NCI-H226 (cell line): Measurements from ENCODE around the gene SNCAIP.

Source experiments
- DNase-seq: peaks from one replicate; pipeline ENCODE4 v3.0.0-alpha.2; 2015

SNCAIP gene

DNA sequence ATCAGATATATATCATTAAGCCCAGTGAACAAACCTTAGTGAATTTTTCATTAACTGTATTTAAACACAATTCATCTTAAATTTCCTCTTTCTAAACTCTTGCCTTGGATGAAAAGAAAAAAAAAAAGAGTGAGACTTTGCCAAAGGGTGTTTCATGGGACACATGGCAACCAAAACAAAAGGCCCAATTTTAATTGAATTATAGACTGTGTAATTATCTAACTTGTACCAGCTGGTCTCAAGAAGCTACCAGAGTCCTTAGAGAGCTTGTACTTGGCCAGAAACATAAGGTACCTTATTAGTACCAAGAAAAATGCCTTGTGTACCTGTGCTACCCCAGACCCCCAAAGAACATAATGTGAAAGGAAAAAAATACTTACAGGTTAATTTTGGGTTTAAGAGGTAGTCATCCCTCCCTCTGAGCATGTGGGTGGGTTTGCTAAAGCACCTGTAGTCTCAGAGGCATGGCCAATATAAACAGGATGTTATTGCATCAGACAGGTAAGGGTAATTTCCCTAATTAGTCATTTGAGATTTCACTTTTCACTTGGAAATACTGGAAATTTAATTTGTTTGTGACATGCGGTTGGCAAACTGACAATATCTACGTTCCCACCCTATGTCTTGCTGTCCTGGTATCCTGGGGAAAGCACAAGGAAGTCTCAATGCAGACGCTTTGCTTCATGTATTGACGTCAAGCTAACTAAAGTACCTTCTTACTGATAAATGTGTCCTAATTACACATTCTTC, 90.1 kb downstream of the SNCAIP start:
- no peak for DNase-seq

DNA sequence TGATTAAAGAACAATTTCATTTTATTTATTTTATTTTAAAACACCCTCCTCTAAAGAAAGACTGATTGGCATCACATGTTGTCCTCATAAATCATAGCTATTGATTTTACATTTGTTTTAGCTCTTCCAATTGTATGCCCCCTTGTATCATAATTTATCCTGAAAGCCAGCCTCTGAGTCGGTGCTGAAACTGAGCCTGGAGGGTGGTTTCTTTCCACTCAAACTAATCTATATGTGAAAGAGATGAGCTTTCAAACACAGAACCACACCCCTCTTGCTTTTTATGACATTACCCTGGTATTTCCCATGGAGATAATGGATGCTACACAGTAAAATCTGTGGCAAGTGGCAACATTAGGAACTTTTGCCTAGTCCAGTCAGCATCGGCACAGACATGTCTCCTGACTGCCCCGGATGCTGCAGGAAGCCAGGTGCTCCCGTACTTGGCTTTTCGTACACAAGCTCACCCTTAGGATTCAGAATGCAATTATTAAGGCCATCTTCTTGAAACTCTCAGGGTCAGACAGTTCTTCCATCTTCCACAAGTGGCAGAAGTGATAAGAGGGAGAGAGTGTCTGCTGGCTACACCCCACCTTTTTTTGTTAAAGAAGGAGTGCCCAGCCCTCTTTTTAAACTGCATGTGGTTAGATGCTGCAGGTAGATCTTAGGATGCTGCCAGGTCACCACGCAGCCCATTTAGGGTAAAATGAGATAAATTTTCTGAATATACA, 91.1 kb downstream of the SNCAIP start:
- DNase-seq, result no peak

DNA sequence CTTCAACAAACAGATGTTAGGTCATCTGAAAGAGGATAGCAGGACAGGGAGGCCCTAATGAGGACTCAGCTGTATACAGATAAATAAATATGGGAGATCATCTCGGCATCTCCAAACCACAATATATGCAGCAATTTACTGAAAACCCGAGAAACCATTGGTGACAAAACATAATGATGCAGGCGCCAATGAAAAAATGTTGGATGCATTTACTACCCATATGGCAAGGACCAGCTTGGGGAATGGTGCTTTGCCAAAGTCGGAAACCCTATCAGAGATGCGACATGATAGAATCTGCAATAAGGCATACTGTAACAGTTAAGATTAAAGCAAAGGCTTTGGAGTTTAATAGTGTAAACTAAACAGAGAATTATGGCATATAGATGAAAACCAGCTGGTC, 92.0 kb downstream of the SNCAIP start:
- DNase-seq, result no peak

DNA sequence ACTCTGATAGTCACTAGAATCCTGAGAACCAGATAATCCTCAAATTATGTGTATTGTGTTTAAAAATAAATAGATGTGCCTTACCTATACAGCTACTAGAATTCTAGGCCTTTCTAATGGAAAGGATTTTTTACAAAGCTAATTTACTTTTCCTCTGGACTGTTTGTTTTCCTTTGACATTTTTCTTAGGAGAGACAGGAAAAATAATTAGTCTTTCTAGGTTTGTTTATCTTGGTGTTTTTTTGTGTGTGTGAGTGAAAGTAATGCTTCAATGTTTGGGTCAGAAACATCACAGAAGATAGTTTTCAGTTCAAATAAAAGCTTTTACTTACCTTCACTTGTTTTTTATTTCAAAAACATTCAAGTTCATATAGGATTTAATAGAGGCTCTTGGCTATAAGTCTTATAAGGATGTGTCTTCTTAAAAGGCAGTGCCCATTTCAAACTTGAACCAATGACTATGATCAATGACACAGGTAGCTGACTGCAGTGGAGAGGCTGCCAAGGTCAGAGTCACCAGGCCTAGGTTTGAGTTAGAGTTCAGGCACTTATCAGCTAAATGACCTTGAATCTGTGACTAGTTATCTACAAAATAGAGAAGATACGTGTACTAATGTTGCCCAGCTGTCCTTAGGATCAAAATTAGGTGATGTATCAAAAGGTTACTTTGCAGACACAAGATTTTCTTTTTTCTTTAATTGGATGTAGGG, 92.8 kb downstream of the SNCAIP start:
- no peak for DNase-seq

DNA sequence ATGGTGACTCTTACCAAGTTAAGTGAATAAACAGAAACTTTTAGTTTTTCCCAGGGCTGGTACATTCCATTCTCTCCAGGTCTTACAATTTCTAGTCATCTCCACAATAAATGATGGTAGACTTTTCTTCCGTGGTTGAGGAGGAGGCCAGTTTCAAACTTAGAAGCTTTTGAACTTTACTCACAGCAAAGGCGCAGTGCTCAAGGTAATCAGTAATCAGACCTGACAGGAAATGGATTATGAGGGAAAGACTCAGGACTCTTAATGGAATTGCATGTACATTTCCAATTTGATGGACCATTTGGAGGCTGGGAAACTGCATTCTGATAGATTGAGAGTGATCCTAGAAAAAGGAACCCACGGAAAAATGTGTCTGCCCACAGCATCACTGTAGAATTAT, 93.7 kb downstream of the SNCAIP start:
- DNase-seq, result no peak

DNA sequence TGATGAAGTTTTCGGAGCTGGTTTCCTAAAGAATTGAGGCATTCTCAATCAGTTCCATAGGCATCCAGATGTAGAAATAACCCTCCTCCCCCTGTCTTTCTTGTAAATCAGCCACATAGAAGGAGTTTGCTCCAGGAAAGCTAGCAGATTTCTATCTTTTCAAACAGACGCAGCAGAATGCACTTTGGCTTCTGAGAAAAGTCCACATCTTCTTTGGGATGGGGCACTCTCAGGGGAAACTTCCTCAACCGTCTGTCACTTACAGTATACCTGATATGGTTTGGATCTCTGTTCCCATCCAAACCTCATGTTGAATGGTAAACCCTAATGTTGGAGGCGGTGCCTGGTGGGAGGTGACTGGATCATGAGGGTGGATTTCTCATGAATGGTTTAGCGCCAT, 94.1 kb downstream of the SNCAIP start:
- no peak for DNase-seq

DNA sequence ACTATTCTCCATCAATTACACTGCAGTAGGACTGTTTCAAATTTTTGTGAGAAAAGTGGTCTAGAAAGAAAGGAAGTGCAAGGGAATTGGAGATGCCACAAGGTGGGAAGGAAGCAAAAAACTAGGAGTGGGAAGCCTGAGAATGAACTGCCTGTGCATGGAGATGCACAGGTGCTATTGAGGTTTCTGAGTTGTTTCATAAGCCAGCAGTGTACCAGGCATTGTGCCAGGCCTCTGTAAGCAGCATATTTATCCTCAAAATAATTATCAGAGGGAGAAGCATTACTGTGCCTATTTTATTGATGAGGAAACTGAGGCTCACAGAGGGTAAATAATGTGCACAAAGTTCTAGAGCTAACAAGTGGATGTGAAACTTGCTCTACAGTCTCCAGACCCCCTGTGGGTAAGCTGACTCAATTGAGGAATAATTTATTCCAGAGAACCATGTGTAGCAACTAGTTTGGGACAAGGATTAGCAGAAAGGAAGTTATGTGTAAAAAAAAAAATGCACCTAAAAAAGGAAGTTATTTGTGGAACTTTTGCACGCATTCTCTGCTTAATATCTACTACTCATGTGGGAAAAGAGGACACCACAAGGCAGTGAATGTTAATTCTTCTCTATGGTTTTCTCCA, 96.7 kb downstream of the SNCAIP start:
- no peak for DNase-seq

DNA sequence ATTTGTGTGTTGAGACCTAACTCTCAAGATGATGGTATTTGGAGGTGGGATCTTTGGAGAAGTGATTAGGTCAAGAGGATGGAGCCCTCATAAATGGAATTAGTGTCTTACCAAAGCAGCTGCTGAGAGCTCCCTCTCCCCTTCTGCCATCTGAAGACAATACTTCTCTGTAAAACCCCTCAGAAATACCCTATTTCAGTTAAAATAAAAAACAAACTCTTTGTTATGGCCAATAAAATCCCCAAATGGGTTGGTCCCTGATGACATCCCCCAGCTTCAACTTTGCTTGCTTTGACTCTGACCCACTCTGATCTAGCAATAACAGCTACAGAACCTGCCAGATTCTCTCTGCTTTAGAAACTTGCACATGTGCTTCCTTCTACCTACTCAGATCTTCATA, 100.9 kb downstream of the SNCAIP start:
- DNase-seq, result no peak

DNA sequence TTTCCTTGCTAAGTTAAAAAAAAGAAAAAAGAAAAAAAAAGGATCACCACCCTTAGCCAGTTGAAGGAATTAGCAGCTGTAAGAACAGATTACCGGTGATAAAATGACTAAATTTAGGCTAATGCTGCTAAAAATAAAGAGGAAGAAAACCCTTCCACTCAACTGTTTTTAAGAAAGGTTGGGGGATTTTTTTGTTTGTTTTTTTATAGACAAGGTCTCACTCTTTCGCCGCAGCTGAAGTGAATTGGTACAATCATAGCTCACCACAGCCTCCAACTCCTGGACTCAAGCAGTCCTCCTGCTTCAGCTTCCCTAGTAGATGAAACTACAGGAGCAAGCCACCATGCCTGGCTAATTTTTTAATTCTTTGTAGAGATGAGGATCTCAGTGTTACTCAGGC, 101.7 kb downstream of the SNCAIP start:
- DNase-seq, result no peak

DNA sequence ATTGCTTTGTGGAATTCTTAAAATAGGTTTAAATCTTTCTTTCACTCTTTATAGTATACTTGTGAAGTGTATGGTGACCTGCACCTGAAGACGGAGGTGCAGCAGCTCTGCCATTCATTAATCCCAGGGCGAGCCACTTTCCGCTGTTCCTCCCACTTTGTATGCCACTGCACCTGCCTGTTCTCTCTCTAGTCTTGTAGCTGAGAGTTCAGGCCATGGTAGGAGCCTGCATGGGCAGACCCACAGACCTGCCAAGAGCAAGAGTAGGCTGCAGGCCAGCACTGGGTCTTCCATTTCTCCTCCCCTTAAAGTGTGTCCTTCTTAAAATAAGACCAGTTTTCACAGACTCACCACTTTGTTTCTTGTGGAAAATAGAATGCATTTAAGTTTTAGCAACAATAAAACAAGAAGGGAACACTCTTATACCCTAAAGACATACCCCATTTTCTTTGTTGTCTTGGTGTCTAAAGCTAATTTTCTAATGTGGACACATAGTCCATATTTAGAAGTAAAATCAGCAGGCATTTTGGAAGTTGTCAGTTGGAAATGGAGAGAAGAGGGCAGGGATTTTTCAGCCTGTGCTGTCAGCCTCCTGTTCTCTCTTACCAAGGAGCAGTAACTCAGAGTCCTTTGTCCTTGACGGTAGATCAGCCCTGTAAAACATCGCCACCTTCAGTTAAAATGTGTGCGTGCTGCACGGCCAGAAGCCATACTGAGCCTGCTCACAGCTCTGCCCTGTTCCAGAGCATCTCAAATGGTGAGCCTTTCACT, 103.2 kb downstream of the SNCAIP start:
- DNase-seq, result peak; percentile 46

DNA sequence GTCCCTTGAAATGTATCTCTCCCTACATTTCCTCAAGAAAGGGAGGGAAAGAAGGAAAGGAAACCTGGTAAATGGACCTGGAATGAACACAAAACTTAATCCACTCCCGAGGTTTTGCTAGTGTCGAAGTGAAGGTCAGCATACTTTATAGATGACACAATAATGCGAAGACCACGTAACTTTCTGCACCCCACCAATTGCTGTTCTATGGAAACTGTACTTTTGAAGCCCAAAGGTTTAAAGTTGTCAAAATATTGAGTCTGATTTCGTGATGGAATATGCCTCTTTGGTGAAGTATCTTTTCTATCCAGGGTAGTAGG, 103.7 kb downstream of the SNCAIP start:
- DNase-seq, result no peak

DNA sequence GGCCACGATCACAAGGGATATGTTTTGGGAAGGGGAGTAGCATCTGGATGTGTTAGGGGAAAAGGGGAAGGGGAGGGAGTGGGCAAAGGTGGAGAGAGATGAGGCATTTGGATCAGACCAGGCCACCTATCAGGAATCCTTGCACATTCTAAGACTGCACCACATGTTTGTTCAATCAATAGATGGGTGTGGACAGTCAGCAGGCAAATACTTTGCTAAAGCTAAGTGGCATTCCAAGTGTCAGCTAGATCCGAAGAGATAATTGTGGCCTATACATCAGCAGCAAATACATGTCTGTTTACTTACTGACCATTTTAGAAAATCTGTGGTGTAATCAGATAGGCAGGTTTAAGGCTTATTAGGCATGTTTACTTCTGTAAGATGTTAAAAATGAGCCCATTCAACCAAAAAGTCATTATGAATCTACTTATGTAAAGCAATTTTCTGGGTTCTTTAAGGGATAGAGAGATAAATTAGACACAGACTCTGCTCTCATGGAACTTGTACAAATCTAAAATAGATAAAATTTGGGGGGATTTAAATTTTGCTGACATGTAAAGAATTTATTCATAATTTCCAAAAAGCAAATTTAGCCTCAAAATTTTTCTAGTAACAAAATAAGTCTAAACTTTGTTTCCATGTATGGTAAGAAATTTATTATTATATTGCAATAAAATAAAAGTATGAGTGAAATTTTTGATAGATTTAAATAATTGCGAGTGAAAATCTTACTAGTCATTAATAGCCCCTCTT, 107.3 kb downstream of the SNCAIP start:
- no peak for DNase-seq

DNA sequence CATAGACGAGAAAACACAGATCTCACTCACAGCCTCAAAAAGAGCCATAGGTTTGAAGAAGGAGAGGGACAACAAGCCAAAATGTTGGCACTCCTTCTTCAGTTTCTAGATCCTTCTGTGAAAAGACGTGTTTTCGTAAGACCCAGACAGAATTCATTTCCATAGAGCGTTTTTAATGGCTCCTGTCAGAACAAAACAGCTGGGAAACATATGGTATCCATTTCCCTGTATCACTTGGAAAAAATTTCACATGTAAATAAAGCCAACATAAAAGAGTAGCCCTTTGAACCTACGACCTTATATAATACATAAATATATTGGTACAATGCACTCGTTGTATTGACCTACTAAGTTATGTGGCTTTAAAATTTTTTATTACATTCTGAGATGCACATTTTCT, 108.1 kb downstream of the SNCAIP start:
- no peak for DNase-seq

DNA sequence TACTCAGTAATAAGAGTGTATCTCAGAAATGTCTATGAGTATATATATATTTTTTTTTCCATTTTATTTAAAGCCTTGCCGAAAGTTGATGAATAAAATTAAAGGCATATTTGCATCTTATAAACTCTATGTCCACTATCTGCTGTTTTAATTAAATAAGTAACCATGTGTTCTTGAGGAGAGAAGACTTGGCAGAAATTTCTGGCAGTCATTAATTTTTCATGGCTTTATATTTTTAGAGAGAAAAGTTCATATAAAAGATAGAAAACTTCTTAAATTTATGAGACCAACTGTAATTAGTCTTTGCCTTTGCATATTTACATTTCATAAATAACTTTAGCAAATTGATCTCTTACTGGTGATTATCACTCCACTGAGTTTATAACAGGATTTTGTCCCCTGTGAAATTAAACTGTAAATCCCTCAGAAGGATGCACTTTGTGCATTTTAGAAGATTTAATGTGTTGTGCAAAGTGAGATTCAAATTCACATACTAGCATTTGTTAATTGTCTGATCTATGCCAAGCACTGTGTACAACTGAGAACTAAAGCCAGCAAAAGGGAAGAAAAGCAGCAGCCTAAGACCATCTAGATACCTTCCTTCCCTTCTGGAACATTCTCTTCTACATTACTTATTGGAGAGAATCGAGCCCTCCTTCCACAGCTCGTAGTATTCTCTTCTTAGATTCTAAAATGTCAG, 108.7 kb downstream of the SNCAIP start:
- no peak for DNase-seq

DNA sequence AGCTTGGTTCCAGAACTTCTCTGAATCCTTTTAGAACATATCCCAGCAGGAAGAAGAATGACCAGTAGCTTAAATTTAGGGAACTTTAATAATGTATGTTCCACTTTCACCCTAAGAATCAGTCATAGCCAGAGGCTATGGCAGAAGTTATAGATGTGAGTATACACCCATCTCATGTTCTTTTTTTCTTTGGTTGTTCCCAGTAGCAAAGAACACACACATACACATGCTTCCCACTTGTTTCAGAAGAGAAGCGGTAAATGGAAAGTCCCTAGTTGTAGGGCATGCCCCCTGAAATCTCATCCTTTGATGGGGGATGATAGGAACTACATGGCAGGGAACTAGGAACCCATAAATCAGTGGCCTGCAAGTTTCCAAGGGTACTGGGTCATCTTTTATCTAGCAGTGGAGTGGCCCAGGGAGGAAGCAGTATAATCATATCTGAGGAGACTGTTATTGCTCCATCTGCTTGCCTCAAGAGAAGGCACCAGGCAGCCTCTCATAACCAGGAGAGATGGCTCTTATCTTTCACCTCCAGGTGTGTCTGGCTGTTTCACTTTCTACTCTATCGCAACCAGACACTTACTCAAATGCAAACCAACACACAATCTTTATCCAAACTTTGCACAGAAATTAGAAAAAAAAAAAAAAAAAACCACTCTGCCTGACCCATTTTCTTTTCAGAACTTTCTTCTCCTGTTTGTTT, 109.5 kb downstream of the SNCAIP start:
- no peak for DNase-seq

DNA sequence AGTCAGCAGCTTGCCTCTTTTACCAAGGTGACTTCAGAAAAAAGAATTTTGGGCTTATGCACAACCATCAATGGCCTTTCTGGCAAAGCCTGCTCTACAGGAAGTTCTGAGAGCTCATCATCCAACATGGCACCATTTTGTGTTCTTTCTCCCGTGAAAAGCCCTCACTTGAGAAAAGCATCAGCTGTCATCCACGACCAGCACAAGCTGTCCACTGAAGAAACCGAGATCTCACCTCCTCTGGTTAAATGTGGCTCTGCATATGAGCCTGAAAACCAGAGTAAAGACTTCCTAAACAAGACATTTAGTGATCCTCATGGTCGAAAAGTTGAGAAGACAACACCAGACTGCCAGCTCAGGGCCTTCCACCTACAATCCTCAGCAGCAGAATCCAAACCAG, 111.2 kb downstream of the SNCAIP start:
- DNase-seq, result no peak

DNA sequence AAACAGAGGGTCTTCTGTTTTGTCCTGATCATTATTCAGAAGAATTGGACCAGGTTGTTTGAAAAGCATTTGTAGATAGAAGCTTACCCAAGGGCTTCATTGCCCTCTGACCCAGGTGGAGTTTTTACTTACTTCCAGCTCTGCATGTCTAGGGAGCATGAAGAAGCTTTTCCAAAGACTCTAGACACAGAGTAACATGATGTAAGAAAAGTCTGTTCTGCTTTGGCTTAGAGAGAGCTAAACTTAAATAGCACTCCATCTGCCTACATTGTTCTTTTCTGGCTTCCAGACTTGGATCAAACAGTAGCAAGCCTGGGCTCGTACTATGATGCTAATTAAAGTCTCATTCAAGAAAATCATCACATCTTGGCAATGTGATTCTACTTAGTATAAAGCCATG, 112.1 kb downstream of the SNCAIP start:
- no peak for DNase-seq

DNA sequence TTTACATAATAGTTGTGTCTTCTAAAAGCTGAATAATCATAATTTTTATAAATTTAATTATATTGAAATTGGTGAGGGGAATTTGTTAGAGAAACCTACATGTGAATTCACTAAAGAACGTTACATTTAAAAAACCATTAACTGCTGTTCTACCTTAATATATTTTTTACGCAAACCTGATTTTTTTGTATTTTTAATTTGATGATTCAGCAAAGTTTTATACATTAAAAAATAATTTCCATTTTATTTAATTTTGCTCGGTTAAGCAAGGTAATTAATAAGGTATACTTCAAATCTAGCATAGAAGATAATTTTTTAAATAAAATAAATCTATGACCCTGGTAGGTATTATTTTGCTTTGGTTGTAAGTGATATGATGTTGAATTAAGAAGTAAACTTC, 114.3 kb downstream of the SNCAIP start:
- DNase-seq, result no peak

DNA sequence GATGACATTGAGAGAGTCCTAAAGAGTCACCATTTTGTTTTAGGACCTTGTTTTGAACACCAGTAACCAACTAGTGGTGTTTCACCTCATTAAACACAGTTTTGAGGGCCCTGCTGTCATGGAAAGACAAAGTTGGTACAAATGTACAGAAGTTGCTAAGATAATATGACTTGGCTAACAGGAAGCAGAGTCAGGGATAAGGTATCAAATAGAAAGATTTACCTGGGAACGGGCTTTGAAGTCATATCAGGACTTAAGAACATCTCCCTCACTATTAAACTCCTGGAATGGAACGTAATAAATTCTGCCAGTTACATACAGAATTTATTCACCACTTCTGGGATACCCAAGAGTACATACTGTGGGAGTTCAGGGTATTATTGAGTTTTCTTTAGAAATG, 115.6 kb downstream of the SNCAIP start:
- no peak for DNase-seq

DNA sequence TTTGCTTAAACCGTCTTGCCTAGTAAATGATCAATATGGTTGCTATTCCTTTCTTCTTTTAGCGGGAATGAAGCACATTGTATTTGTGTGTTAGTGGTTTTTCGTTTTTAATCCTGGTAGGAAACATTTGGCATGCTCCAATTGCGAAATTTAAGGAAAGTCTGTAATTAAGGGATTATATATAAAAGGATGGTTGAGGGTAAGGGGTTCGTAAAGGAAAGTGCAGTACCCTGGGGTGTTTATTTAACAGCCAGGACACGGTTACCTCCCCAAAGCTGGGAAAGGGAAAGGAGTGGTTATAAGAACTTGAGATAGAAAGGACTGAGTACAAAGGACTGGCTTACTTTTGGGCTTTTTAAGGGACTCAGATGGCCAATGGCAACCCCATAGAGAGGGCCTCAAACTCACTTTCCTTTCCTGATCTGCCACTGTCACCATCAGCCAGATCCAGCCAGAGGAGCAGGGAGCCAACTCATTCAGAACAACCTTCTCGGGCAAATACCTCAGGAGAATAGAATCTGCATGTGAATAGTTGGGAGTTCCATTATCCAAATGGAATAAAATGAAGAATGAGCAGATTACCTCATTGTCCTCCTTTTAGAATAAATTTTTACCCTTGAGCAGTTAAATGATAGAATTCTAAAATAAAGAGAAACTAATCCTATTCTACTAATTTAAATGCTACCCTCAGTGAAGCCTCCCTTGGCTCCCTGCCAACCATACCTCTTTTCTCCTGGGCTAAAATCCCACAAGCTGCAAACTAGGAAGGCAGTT, 117.7 kb downstream of the SNCAIP start:
- DNase-seq, result no peak
